Spleen (tissue), 11 donors: ENCODE measurements around the gene ACKR2. TPM values are rescaled to one million over a fixed set of nuclear protein-coding genes. Genes with fewer than 3 reads are reported as not detected.
"Not testable (repeated sequence)": the region's sequence is repeated elsewhere in the genome, so short reads cannot be mapped to it uniquely, and the experiment has no call there.

Experiments used
- DNase-seq: peaks from one replicate; pipeline ENCODE4 v3.0.0-alpha.2; 2020
- H3K27ac ChIP-seq, 8 donors: fragments of 200-600 bp; sonication (generic) in 7 of 8; 1 replicate in 4 of 8; 2 replicates in 4 of 8; pipeline versions ENCODE4 v1.5.0 to v1.8.0; 2016 to 2021; ENCODE audit warnings: inconsistent platforms in 4 of 8, mild to moderate bottlenecking in 4 of 8, moderate library complexity in 1 of 8
- H3K27me3 ChIP-seq, 7 donors: fragments of 200-600 bp; sonication (generic) in 6 of 7; replicated peaks in 1 of 7; 1 replicate in 4 of 7; 2 replicates in 3 of 7; pipeline versions ENCODE4 v1.5.0 to v1.8.0; 2016 to 2021; ENCODE audit warnings: inconsistent platforms in 3 of 7, mild to moderate bottlenecking in 1 of 7
- H3K36me3 ChIP-seq, 6 donors: fragments of 200-600 bp; sonication (generic) in 5 of 6; 1 replicate in 4 of 6; 2 replicates in 2 of 6; pipeline versions ENCODE4 v1.5.0 to v1.8.0; 2016 to 2021; ENCODE audit warnings: inconsistent platforms in 2 of 6
- H3K4me1 ChIP-seq, 6 donors: fragments of 200-600 bp; sonication (generic) in 5 of 6; 1 replicate in 3 of 6; 2 replicates in 3 of 6; pipeline versions ENCODE4 v1.5.0 to v1.8.0; 2016 to 2021; ENCODE audit warnings: inconsistent platforms in 3 of 6
- H3K4me3 ChIP-seq, 8 donors: fragments of 200-600 bp; sonication (generic) in 7 of 8; 1 replicate in 4 of 8; 2 replicates in 4 of 8; pipeline versions ENCODE4 v1.5.0 to v1.8.0; 2016 to 2021; ENCODE audit warnings: inconsistent platforms in 4 of 8, mild to moderate bottlenecking in 4 of 8, moderate library complexity in 2 of 8
- H3K9me3 ChIP-seq, 8 donors: fragments of 200-600 bp; sonication (generic) in 7 of 8; 1 replicate in 4 of 8; 2 replicates in 4 of 8; pipeline versions ENCODE4 v1.5.0 to v1.8.0; 2016 to 2021; ENCODE audit warnings: inconsistent platforms in 4 of 8
- POLR2A ChIP-seq, 3 donors: fragments of 450-650 bp; IDR thresholded peaks; one replicate each; pipeline ENCODE4 v1.5.1; 2017; ENCODE audit warnings: antibody characterized with exemption in 3 of 3, mild to moderate bottlenecking in 1 of 3
- POLR2AphosphoS5 ChIP-seq, 3 donors: sonication (generic); formaldehyde crosslinking; IDR thresholded peaks; one replicate each; pipeline ENCODE4 v1.5.1; 2017; ENCODE audit warnings: antibody characterized with exemption in 3 of 3
- WGBS, 5 donors: extraction: QIAGEN DNeasy Blood & Tissue Kit in 3 of 5; methylation state at CpG; one replicate each; pipeline versions ENCODE4 v1.1.5 to v1.1.7; 2013 to 2018; 5-methylcytosine and 5-hydroxymethylcytosine counted together
- intact Hi-C: fragments of 100-400 bp; cut with DNase I; formaldehyde crosslinking; loops from one replicate; pipeline ENCODE4 v1.15.0; 2023; ENCODE audit warnings: low total_unique reads
- polyA plus RNA-seq, 3 donors: library from polyadenylated mRNA; stranded (reverse); fragments of 200-250 nt; gene quantifications; one replicate each; pipeline ENCODE4 v1.2.1, GENCODE V29; 2013
- total RNA-seq, 7 donors: library from RNA; depleted of rRNA in 3 of 7; stranded (reverse); fragments of >200 nt in 3 of 7; fragmentation: NEBNext Ultra II Directional in 4 of 7; extraction: Animal tissue kit (Norgen Biotek cat#: 25700) in 4 of 7; gene quantifications; one replicate each; pipeline versions ENCODE4 v1.1.0 to v1.2.1, GENCODE V29; 2016 to 2021
- TF ChIP-seq, protein P1 (sequence below), 11 experiments: fragments of 200-600 bp in 7 of 11; fragments of 450-650 bp in 4 of 11; sonication (generic) in 4 of 11; IDR thresholded peaks in 8 of 11; conservative IDR thresholded peaks in 3 of 11; 1 replicate in 7 of 11; 2 replicates in 4 of 11; pipeline versions ENCODE4 v1.4.0 to v1.8.0; 2016 to 2021; ENCODE audit warnings: antibody characterized with exemption in 11 of 11, inconsistent platforms in 4 of 11, mild to moderate bottlenecking in 1 of 11
- donor health status: healthy with polysubstance abuse.
- donor health status: DM: no; HTN: no; CAD: no; lungs with moderate emphysema.
- donor health status: DM: no; HTN: no; CAD: no.
- donor health status: Bipolar disorder and iron deficiency.
- donor health status: healthy.
- donor health status: DM: no; HTN: no; CAD: no.
- donor health status: DM: yes; HTN: yes; CAD: no.

Gene ACKR2
- total and polyA plus RNA-seq, 10 donors: 0.17 to 4.4 (median 0.94) TPM

GRCh38 chr3:42811118-42811883 lies 2.1 kb downstream of the ACKR2 start:
- DNase-seq, H3K36me3 ChIP-seq, H3K27me3 ChIP-seq, H3K4me1 ChIP-seq, intact Hi-C loops, H3K4me3 ChIP-seq, H3K9me3 ChIP-seq, H3K27ac ChIP-seq: not testable (repeated sequence)
- WGBS, 5 donors: 32 to 50% (median 47%) methylated on average over 15 of the region's 15 CpGs

- WGBS, 5 donors: 73 to 94% (median 86%) methylated on average over 5 of the region's 5 CpGs
- Histone ChIP-seq H3K9me3 (no peaks in the 10 kb centered on the region), H3K4me1 (peaks cover 0 to 10% (median 0%) of the 10 kb centered on the region in 6 donors), H3K4me3 (no peak overlapping the region), H3K36me3 (no peaks in the 10 kb centered on the region), H3K27ac (no peak overlapping the region), H3K27me3 (no peaks in the 10 kb centered on the region)
- intact Hi-C loops: no loop called here
- TF ChIP-seq POLR2AphosphoS5 (IDR thresholded peaks at IDR 0.05) (no peak), POLR2A (IDR thresholded peaks at IDR 0.05) (no peak)
- TF ChIP-seq, protein P1, sequence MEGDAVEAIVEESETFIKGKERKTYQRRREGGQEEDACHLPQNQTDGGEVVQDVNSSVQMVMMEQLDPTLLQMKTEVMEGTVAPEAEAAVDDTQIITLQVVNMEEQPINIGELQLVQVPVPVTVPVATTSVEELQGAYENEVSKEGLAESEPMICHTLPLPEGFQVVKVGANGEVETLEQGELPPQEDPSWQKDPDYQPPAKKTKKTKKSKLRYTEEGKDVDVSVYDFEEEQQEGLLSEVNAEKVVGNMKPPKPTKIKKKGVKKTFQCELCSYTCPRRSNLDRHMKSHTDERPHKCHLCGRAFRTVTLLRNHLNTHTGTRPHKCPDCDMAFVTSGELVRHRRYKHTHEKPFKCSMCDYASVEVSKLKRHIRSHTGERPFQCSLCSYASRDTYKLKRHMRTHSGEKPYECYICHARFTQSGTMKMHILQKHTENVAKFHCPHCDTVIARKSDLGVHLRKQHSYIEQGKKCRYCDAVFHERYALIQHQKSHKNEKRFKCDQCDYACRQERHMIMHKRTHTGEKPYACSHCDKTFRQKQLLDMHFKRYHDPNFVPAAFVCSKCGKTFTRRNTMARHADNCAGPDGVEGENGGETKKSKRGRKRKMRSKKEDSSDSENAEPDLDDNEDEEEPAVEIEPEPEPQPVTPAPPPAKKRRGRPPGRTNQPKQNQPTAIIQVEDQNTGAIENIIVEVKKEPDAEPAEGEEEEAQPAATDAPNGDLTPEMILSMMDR (IDR thresholded peaks at IDR 0.05 in 8 of 11, conservative IDR thresholded peaks at IDR 0.05 in 3 of 11): no peak
- DNase-seq: no peak
Observed at GRCh38 chr3:42814246-42814645, 5.0 kb downstream of the ACKR2 start.

DNA sequence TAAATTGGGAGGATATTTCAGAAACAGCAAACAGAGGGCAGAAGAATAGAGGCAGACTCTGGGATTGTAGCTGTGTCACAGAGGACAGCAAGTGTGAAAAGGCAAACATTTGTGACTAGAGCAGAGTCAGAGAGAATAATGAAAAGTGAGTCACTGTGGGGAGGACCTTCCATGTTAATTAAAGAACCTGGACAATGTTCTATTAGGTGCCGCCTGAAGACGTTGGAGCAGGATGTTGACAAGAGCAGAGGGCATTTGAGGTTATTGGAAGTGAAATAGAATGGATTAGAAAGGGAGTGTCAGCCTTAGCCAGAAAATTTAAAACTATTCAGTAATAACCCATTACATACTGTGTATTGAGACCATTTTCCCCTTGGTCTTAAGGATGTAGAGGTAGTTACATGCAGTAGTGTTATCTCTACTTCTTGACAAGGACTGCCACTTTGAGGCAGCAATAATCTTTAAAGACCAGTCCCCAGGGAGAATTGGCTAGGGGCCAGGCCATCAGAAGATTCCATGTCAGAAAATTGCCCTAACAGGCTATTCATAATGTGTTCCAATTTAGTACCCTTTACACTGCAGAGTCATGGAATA lies 5.8 kb downstream of the ACKR2 start:
- Histone ChIP-seq H3K27ac (no peak overlapping the region), H3K36me3 (no peaks in the 10 kb centered on the region), H3K9me3 (no peaks in the 10 kb centered on the region), H3K4me3 (no peak overlapping the region), H3K4me1 (peaks cover 0 to 10% (median 0%) of the 10 kb centered on the region in 6 donors), H3K27me3 (no peaks in the 10 kb centered on the region)
- TF ChIP-seq, protein P1 (IDR thresholded peaks at IDR 0.05 in 8 of 11, conservative IDR thresholded peaks at IDR 0.05 in 3 of 11): no peak
- TF ChIP-seq POLR2AphosphoS5 (IDR thresholded peaks at IDR 0.05): no peak
- no peak for TF ChIP-seq POLR2A (IDR thresholded peaks at IDR 0.05)
- no peak for DNase-seq
- WGBS, 5 donors: 62 to 75% (median 66%) methylated on average over 2 of the region's 2 CpGs
- intact Hi-C loops: no loop called here

GRCh38 chr3:42815826-42816225 lies 6.6 kb downstream of the ACKR2 start:
- intact Hi-C loops: no loop called here
- H3K27me3 ChIP-seq: no peaks in the 10 kb centered on the region
- no peak overlapping the region for H3K27ac ChIP-seq
- H3K4me3 ChIP-seq: no peak overlapping the region
- no peaks in the 10 kb centered on the region for H3K36me3 ChIP-seq
- WGBS, 5 donors: 34 to 86% (median 66%) methylated on average over 2 of the region's 2 CpGs
- no peak for DNase-seq
- peaks cover 0 to 10% (median 0%) of the 10 kb centered on the region in 6 donors for H3K4me1 ChIP-seq
- H3K9me3 ChIP-seq: no peaks in the 10 kb centered on the region
- TF ChIP-seq, protein P1 (IDR thresholded peaks at IDR 0.05 in 8 of 11, conservative IDR thresholded peaks at IDR 0.05 in 3 of 11): no peak
- TF ChIP-seq POLR2A (IDR thresholded peaks at IDR 0.05): no peak
- TF ChIP-seq POLR2AphosphoS5 (IDR thresholded peaks at IDR 0.05): no peak
